ENCODE results near the gene LRP2.

LRP2 gene

DNA sequence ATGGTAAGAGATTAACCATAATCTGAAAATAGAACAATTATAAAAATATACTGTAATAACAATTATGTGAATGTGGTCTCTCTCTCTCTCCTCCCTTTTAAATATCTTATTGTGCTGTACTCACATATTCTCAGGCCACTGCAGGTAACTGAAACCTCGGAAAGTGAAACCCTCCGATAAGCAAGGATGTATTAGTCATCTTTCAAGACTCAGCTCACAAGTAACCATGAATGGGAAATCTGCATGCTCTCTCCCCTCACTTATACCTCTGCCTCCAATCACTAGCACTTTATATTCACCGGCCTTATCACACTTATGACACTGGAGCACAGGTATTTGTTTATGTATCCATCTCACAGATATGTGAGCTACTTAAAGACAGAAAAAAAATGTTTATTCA is 139.7 kb downstream of the LRP2 start:
- DNase-seq (ENCODE audit: insufficient read length, low spot score) (no peak), FAIRE-seq (no peak)
- TF ChIP-seq POLR2AphosphoS5 (IDR thresholded peaks at IDR 0.05; ENCODE audit: low read depth, low read length) (no peak), TAF1 (IDR thresholded peaks at IDR 0.05; ENCODE audit: low read depth, low read length) (no peak), SPI1 (IDR thresholded peaks at IDR 0.05; ENCODE audit: low read depth, low read length) (no peak), POU2F2 (IDR thresholded peaks at IDR 0.05; ENCODE audit: low read depth, low read length) (no peak), PAX5 (IDR thresholded peaks at IDR 0.05; ENCODE audit: insufficient read depth, low read length, severe bottlenecking) (no peak), POLR2A (IDR thresholded peaks at IDR 0.05; ENCODE audit: low read depth, low read length) (no peak)

DNA sequence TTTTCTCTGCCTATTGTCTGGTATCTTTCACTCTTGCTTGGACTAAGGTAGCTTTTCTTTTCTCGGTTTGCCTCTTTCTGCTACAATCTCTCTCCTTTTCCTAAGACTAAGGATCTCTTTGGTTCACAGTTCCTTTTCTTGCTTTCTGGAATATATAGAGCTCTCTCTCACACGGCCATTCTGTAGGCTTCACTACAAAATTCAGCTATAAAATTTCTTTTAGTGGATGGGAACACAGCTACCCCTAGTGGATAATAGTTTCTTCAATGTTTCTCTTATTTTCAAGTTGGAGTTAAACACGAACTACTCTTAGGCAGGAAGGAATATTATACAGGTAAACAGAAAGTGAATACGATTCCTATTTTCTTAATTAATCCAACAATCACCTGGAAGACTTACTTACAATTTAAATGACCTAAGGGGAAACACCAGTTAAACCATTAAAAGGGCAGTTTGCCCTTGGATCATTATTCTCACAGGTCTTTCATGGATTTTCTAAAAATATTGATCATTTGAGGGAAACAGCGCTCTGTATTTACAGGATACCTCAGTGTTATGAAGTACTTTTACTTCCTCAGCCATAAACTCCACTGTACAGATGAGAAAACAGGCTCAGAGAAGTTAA is 140.5 kb downstream of the LRP2 start:
- DNase-seq (ENCODE audit: insufficient read length, low spot score) (no peak), FAIRE-seq (no peak)
- no peak for TF ChIP-seq POLR2A (IDR thresholded peaks at IDR 0.05; ENCODE audit: low read depth, low read length)
- no peak for TF ChIP-seq SPI1 (IDR thresholded peaks at IDR 0.05; ENCODE audit: low read depth, low read length)

DNA sequence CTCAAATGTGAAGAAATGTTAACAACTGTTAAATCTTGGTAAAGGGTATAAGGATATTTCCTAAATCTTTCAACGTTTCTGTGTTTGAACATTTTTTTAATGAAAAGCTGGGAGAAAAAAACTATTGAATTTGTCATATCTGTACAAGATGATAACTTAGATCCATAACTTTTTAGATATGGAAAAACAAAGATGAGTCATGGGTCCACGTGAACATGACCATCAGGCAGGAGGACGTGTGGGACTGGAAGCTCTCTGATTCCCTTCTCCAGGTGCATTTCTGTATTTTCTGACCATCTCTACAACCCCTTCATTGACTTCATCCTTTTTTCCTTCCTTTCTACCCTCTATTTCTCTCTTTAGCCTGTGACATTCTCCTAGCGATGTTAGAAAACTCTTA is 151.4 kb downstream of the LRP2 start:
- FAIRE-seq: no peak

DNA sequence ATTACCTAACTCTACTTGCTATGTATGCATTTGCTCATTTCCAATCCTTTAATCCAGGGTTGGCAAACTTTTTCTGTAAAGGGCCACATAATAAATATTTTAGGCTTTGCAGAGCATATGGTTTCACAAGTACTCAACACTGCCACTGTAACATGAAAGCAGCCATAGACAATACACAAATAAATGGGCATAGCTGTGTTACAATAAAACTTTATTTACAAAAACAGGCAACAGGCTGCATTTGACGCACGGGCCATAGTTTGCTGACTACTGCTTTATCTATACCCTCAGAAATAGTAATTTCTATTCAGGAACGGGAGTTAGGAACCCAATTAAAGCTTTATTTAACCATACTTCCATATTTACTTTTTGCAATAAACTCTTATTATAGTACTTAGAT is 154.3 kb downstream of the LRP2 start:
- TF ChIP-seq PAX5 (IDR thresholded peaks at IDR 0.05; ENCODE audit: insufficient read depth, low read length, severe bottlenecking) (no peak), POU2F2 (IDR thresholded peaks at IDR 0.05; ENCODE audit: low read depth, low read length) (no peak), TAF1 (IDR thresholded peaks at IDR 0.05; ENCODE audit: low read depth, low read length) (no peak), POLR2AphosphoS5 (IDR thresholded peaks at IDR 0.05; ENCODE audit: low read depth, low read length) (no peak), SPI1 (IDR thresholded peaks at IDR 0.05; ENCODE audit: low read depth, low read length) (no peak), POLR2A (IDR thresholded peaks at IDR 0.05; ENCODE audit: low read depth, low read length) (no peak)
- FAIRE-seq (no peak), DNase-seq (ENCODE audit: insufficient read length, low spot score) (no peak)

More for the DNA sequence above, 151.4 kb downstream of the LRP2 start:
- no peak for DNase-seq (ENCODE audit: insufficient read length, low spot score)
- no peak for TF ChIP-seq POU2F2 (IDR thresholded peaks at IDR 0.05; ENCODE audit: low read depth, low read length)
- no peak for TF ChIP-seq SPI1 (IDR thresholded peaks at IDR 0.05; ENCODE audit: low read depth, low read length)
- no peak for TF ChIP-seq TAF1 (IDR thresholded peaks at IDR 0.05; ENCODE audit: low read depth, low read length)
- no peak for TF ChIP-seq POLR2A (IDR thresholded peaks at IDR 0.05; ENCODE audit: low read depth, low read length)
- TF ChIP-seq PAX5 (IDR thresholded peaks at IDR 0.05; ENCODE audit: insufficient read depth, low read length, severe bottlenecking): no peak
- TF ChIP-seq POLR2AphosphoS5 (IDR thresholded peaks at IDR 0.05; ENCODE audit: low read depth, low read length): no peak

DNA sequence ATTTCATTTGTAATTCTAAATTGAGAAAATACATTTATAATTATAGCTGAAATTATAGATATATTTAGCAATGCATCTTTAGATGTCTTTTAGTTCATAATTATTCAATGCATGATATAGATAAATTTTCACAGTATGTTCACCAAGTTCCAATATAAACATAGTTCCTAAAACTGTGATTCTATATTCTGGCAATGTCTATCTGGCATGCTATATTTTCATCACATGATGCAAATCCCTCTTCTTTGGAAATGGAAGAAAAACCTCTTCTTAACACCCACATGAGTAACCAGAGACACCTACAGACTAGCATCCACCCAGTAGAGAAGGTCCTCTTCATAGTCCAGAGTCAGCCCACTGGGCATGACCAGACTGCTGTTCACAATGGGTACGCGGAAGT is 157.2 kb downstream of the LRP2 start:
- no peak for FAIRE-seq
- TF ChIP-seq POLR2AphosphoS5 (IDR thresholded peaks at IDR 0.05; ENCODE audit: low read depth, low read length): no peak
- no peak for TF ChIP-seq POLR2A (IDR thresholded peaks at IDR 0.05; ENCODE audit: low read depth, low read length)
- no peak for TF ChIP-seq POU2F2 (IDR thresholded peaks at IDR 0.05; ENCODE audit: low read depth, low read length)
- no peak for TF ChIP-seq SPI1 (IDR thresholded peaks at IDR 0.05; ENCODE audit: low read depth, low read length)
- no peak for TF ChIP-seq TAF1 (IDR thresholded peaks at IDR 0.05; ENCODE audit: low read depth, low read length)
- TF ChIP-seq PAX5 (IDR thresholded peaks at IDR 0.05; ENCODE audit: insufficient read depth, low read length, severe bottlenecking): no peak
- DNase-seq (ENCODE audit: insufficient read length, low spot score): no peak

DNA sequence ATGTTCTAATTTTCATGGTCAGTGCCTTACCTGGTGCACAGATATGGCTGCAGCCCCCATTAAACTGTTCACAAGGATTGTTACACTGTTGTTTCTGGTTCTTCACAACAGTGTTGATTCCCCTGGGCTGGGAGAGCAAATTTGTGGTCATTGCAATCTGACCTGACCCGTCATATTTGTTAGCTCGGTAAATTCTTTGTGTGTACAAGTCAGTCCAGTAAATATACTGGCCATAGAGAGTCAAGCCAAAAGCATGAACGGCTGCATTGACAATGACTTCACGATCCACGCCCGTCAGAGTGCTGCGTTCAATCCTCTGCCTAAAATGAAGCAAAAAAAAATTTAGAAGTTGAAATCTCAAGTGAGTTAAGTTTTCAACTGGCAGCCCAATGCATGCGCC is 158.4 kb downstream of the LRP2 start:
- FAIRE-seq (no peak), DNase-seq (ENCODE audit: insufficient read length, low spot score) (no peak)
- no peak for TF ChIP-seq POU2F2 (IDR thresholded peaks at IDR 0.05; ENCODE audit: low read depth, low read length)
- no peak for TF ChIP-seq PAX5 (IDR thresholded peaks at IDR 0.05; ENCODE audit: insufficient read depth, low read length, severe bottlenecking)
- TF ChIP-seq POLR2A (IDR thresholded peaks at IDR 0.05; ENCODE audit: low read depth, low read length): no peak
- no peak for TF ChIP-seq SPI1 (IDR thresholded peaks at IDR 0.05; ENCODE audit: low read depth, low read length)
- no peak for TF ChIP-seq POLR2AphosphoS5 (IDR thresholded peaks at IDR 0.05; ENCODE audit: low read depth, low read length)
- no peak for TF ChIP-seq TAF1 (IDR thresholded peaks at IDR 0.05; ENCODE audit: low read depth, low read length)

DNA sequence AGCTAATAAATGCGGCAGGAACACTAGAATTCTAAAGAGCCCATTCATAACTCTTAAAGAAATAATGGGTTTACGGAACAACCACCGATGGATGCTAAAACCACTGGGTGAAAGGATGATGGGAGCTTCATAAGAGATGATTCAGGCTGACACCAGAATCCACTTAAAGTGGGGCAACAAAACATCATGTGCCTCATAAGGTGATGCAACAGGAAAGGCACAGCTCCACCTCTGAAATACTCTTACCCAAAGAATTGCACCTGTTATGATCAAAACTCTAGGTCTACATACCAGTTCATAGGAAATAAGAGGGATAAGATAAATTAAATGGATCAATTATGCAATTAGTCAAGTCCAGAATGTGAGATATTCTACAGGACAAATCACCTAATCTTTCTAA is 161.6 kb downstream of the LRP2 start:
- no peak for FAIRE-seq
- no peak for TF ChIP-seq PAX5 (IDR thresholded peaks at IDR 0.05; ENCODE audit: insufficient read depth, low read length, severe bottlenecking)

DNA sequence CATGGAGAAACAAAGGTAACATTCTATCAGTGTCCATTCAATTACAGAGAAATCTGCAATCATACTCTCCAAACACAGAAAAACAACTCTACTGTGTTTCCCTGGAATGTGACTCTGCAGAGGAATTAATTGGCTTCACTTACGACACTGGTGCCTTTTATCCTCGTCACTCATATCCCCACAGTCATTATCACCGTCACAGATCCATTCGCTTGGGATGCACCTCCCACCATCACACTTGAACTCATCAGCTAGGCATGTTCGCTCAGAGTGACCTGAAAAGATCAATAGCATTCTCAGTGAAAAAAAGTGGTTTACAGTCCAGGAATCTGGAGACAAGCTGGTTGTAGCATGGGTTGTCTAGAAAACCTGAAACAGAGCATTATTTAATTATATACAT is 168.7 kb downstream of the LRP2 start:
- no peak for DNase-seq (ENCODE audit: insufficient read length, low spot score)
- no peak for TF ChIP-seq POU2F2 (IDR thresholded peaks at IDR 0.05; ENCODE audit: low read depth, low read length)
- no peak for TF ChIP-seq SPI1 (IDR thresholded peaks at IDR 0.05; ENCODE audit: low read depth, low read length)
- TF ChIP-seq POLR2AphosphoS5 (IDR thresholded peaks at IDR 0.05; ENCODE audit: low read depth, low read length): no peak
- no peak for TF ChIP-seq TAF1 (IDR thresholded peaks at IDR 0.05; ENCODE audit: low read depth, low read length)
- TF ChIP-seq POLR2A (IDR thresholded peaks at IDR 0.05; ENCODE audit: low read depth, low read length): no peak
- no peak for TF ChIP-seq PAX5 (IDR thresholded peaks at IDR 0.05; ENCODE audit: insufficient read depth, low read length, severe bottlenecking)
- FAIRE-seq: no peak

More for the DNA sequence above, 161.6 kb downstream of the LRP2 start:
- no peak for DNase-seq (ENCODE audit: insufficient read length, low spot score)

DNA sequence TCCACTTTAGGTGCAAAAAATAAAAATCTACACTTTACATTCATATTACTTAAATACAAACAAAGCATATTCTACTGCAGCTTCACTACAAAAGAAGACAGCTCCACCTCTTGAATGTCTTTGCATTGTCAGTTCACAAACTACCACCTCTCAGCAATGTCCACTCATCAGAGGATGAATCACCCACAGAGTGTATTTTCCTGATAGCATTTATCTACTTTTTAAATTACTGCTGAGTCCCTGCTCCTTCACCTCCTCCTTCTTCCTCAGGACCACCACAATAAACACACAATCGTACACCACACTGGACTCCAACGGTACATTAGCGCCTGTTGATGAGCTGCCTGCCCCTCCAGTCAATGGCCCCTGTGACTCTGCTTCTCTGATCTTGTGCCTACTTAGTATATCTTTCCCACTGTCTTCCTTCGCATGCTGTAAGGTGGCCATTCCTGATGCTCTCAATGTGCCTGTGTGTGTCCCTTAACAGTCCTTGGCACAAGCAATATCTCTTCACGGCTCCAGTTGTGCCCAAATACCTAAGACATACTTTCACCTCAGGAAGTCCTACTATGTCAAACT is 172.0 kb downstream of the LRP2 start:
- TF ChIP-seq POU2F2 (IDR thresholded peaks at IDR 0.05; ENCODE audit: low read depth, low read length) (no peak), POLR2A (IDR thresholded peaks at IDR 0.05; ENCODE audit: low read depth, low read length) (no peak), PAX5 (IDR thresholded peaks at IDR 0.05; ENCODE audit: insufficient read depth, low read length, severe bottlenecking) (no peak), POLR2AphosphoS5 (IDR thresholded peaks at IDR 0.05; ENCODE audit: low read depth, low read length) (no peak), TAF1 (IDR thresholded peaks at IDR 0.05; ENCODE audit: low read depth, low read length) (no peak), SPI1 (IDR thresholded peaks at IDR 0.05; ENCODE audit: low read depth, low read length) (no peak)
- DNase-seq (ENCODE audit: insufficient read length, low spot score) (no peak), FAIRE-seq (no peak)

DNA sequence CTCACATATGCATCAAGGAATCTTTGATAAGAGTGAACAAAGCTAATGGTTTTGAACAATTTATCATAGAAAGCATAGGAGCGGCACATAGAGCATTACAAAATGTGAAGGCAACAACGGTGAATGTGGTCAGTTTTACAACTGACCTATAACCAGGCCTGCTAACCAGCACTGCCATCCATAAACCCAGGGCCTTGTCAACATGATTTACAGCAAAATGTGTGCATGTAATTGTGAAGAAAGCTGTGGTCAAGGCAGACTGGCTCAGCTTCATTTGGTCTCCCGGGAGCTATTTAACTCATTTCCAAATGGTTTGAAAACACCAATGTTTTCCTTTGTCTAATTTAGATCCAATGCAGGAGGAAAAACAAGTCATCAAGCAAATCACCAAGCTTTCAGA is 173.2 kb downstream of the LRP2 start:
- TF ChIP-seq POLR2A (IDR thresholded peaks at IDR 0.05; ENCODE audit: low read depth, low read length): no peak
- TF ChIP-seq POLR2AphosphoS5 (IDR thresholded peaks at IDR 0.05; ENCODE audit: low read depth, low read length): no peak
- no peak for DNase-seq (ENCODE audit: insufficient read length, low spot score)
- FAIRE-seq: no peak
